HG02938 (cell line): Measurements from ENCODE around the gene CCR7.

Source experiments
- ATAC-seq: cut with Tn5 transposase; IDR thresholded peaks from one replicate; pipeline ENCODE4 v1.9.1; 2021; ENCODE audit warnings: mild to moderate bottlenecking, moderate library complexity; ENCODE audit not compliant: unreplicated experiment

Gene CCR7

GRCh38 chr17:40538936-40539705, 26.2 kb downstream of the CCR7 start:
- ATAC-seq, result no peak

DNA sequence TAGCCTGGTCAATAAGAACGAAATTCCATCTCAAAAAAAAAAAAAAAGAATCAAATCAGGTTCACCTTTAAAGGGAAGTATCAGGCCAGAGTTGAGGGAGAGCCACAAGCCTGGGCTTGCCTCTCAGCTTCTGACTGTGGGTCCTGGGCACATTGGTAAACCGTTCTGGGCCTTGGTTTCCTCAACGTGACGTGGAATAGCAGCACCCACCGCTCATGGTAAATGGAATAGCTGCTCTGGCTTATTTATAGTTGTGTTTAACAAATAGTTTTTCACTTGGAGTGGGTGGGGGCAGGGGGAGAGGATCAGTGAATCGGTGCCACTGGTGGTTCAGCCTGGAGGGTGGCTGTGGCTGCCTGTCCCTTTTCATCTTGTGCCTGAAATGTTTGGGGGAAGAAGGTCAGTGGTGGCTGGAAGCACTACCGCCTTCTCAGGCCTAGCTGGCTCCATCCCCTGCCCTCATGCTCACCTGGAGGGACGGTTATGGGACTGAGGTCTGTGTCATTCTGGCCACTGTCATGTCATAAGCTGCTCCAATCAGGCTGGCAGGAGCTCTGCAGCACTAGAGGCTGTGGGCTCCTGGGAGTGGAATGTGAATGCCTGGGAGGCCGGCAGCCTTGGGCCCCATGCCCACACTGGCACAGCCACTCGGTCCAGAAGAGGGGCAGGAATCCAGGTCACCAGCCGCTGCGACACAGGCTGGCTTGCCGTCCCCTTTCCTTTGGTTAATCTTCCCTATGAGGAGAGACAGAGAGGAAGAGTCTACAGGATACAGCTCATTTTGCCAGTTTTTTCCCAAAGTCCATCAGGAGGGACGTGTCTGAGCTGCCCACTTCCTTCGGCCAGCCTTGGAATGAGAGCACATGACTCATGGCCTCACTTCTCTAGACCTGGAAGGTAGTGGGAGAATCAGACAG, 27.0 kb downstream of the CCR7 start:
- ATAC-seq, result no peak

GRCh38 chr17:40536295-40537171, 28.7 kb downstream of the CCR7 start:
- ATAC-seq, result no peak

DNA sequence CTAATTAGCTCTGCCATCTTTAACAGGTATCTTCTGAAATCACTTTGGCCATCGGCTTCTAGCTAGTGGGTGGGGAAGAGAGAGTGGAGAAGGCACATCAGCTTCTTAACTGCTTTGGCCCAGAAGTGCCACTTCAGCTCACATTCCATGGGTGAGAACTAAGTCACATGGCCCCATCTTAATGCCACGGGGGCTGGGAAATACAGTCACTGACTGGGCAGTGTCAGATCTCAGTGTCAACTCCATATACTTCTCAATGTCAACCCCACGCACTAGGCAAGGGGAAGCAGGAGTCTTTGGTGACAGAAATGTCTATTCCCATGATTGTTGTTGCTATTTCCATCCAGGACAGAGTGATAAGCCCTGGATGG, 29.4 kb downstream of the CCR7 start:
- ATAC-seq, result no peak

DNA sequence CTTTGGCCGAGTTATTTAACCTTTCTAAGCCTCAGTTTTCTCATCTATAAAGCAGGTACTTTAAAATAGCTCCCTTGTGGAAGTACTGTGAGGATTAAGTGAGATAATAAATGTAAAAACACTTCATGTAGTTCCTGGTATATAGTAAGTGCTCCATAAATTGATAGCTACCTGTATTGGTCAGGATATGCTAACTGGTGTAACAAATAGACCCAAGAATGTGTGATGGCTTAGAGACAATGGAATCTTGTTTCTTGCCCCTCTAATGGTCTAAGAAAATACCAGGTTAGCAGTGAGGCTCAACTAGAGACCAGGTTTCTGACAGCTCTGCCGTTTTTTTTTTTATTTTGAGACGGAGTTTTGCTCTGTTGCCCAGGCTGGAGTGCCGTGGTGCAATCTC, 29.8 kb downstream of the CCR7 start:
- ATAC-seq, result no peak

GRCh38 chr17:40534371-40535189, 30.7 kb downstream of the CCR7 start:
- ATAC-seq, result no peak

DNA sequence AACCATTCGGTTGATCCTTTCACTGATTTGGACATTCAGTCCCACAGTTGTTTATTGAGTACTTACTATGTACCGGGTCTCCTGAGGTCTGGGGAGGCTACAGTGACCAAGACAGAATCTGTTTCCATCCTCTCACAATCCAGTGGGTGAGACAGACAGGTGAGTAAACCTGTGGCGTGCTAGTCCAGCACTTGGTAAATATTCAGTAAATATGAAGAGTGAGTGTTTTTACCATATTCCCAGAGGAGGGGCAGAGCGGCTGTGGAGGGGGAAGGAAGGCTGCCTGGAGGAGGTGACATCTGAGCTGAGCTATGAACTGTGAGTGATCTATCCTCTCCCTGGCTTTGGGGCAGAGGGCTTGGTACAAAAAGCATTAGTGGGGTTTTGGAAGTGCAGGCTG, 31.4 kb downstream of the CCR7 start:
- ATAC-seq, result no peak

DNA sequence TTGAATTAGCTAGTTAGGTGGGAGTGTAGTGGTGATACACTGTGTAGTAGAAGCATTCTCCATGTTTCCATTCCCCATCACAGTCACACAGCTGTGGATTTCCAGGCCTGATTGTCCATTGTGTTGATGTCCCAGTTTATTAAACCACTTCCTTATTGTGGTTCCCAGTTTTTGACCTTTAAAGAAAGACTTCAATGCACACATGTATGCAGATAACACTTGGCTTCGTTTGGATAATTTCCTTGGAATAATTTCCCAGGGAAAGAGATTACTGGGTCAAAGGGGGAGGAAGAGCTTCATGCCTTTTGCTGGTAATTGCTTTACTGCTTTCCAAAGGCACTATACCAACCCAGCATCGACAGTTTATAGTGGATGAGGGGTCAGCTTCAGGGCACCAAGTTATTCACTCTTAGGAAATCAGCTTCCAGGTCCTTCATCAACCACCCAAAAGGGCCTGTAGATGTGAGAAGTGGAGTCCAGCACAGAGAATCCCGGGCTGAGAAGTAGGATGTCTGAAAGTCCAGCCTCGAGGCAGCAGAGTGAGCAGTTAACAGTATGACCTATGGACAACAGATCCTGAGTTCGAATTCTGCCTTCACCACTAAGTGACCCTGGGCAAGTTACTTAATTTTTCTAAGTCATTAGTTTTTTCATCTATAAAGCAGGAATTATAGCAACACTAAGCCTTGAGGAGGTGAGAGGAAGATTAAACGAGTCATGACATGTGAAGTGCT, 32.6 kb downstream of the CCR7 start:
- ATAC-seq, result no peak

GRCh38 chr17:40531051-40531991, 34.0 kb downstream of the CCR7 start:
- ATAC-seq, result no peak

GRCh38 chr17:40530531-40530994, 34.7 kb downstream of the CCR7 start:
- ATAC-seq, result no peak

DNA sequence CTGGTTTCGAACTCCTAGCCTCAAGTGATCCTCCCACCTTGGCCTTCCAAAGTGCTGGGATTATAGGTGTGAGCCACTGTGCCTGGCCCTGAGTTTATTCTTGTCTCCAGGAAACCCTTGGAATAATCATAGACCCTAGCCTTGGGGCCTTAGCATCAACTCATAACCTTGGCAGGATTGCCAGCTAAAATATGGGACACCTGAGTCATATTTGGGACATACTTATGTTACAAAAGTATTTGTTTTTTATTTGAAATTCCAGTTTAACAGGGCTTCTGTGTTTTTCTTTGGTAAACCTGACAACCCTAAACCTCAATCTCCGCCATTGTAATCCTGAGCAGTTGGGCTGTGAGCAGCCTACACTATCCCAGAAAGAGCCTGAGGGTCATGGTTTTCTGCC, 35.3 kb downstream of the CCR7 start:
- no peak for ATAC-seq

GRCh38 chr17:40528692-40529417, 36.4 kb downstream of the CCR7 start:
- ATAC-seq, result no peak

- ATAC-seq, result no peak
These were observed 38.6 kb downstream of the CCR7 start for GRCh38 chr17:40526668-40527067.

DNA sequence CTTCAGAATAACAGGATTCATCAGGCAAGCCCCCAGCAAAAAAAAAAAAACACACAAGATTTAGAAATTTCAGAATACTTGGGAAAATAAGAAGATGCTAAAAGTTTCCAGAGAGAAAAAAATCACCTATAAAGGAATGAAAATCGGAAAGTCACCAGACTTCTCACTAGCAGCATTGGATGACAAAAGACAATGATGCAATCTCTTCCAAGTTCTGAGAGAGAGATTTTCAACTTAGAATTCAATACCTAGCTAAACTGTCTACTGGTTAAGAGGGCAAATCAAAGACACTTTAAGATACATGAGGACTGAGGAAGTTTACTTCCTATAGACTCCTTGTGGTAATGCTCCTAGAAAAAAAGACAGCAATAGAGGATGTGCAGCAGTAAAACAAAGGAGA, 40.0 kb downstream of the CCR7 start:
- ATAC-seq, result no peak

DNA sequence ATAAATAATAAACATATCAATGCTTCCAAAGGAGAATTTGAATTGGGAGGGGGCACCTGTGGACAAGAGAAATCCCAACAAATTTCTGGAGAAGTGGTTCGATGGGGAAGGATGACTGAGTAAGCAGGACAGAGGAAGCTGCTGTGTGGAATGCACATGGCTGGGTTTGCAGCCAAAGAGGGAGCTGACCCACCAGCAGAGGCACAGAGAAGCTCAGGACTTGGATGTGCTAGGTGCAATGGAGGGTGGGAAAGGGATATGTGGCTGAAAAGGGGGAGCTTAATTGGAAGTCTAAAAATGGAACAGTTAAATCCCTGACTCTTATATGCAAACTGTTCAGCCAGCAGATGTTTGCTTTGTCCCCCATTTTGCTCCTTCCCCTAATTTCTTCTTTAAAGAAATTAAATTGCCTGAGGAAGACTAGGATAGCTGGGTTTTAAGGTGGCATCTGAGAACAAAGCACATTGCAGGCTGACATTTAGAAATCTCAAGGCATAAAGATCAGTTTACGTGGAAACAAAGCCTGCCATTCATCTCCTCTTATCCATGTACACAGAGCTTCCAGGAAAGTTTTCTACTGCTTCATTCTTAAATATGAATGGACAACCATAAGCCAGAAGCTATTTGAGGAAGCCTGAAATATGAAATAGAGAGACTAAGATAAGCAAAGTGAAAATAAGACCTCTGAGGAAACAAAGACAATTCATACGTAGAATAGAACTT, 40.9 kb downstream of the CCR7 start:
- ATAC-seq, result no peak

- no peak for ATAC-seq
These were observed 42.3 kb downstream of the CCR7 start for GRCh38 chr17:40522961-40523310.

DNA sequence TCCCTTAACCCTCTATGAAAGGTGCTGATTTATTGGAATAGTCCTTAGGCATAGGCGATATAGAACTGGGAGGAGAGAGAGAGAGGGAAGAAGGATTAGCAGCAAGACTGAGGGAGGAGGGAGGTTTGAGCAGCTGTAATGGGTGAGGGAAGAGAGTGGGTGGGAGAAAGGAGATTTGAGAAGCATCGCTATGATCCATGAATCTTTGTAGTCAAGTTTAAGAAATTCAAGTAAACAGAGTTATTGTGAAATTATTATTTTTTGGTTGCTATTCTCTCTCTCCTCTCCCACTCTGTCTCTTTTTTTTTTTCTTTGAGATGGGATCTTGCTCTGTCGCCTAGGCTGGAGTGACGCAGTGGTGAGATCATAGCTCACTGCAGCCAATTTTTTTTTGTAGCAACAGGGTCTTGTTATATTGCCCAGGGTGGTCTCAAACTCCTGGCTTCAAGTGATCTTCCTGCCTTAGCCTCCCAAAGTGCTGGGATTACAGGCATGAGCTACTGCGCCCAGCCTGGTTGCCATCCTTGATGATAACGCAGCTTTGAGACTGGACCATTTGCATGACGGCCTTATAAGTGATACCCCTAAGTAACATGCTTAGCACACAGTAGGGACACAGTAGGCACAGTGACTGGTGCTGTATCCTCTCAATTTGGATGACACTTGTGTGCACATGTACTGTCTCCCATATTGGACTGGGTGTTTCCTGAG, 42.9 kb downstream of the CCR7 start:
- ATAC-seq, result no peak
